AG04449 (cell line): ENCODE results near the gene STARD3.
"Not testable (repeated sequence)": the region's sequence is repeated elsewhere in the genome, so short reads cannot be mapped to it uniquely, and the experiment has no call there.

ENCODE experiments used
- CTCF ChIA-PET: fragments of 350-600 bp; formaldehyde crosslinking; extraction: SDS; loops from one replicate; lab custom pipeline; 2021; ENCODE audit warnings: antibody characterized with exemption; lab: Yijun Ruan, JAX
- POLR2A ChIA-PET: fragments of 400-600, 350-600 bp; formaldehyde crosslinking; extraction: SDS; loops from one replicate; lab custom pipeline; 2020; ENCODE audit warnings: antibody characterized with exemption, inconsistent platforms; lab: Yijun Ruan, JAX
- DNase-seq: peaks from one replicate; pipeline ENCODE4 v3.0.0-alpha.2; 2010; ENCODE audit warnings: low read depth, low spot score
- H3K4me3 ChIP-seq: 2 replicates; pipeline ENCODE4 v1.5.1; 2011; ENCODE audit warnings: low read depth, mild to moderate bottlenecking, control low read depth, low read length
- CTCF ChIP-seq: IDR thresholded peaks from one replicate; pipeline ENCODE4 v1.5.1; 2011; ENCODE audit warnings: mild to moderate bottlenecking, moderate library complexity, low read length, control low read depth, inconsistent platforms; ENCODE audit not compliant: insufficient read depth; ENCODE audit errors: missing control alignments

STARD3 gene

GRCh38 chr17:39636927-39637736, at the start of gene STARD3:
TSS of gene STARD3 (plus strand) at chr17:39637144. CDS start at chr17:39653532, 16,388 bp downstream.
- POLR2A ChIA-PET = interaction anchor here (0.7 kb wide), 1 partner anchor 63 kb away, joined by 4 read pairs; the partner anchor contains the start of gene ERBB2

GRCh38 chr17:39590180-39590579, 46.8 kb upstream of the STARD3 start:
- H3K4me3 ChIP-seq, DNase-seq, CTCF ChIA-PET, POLR2A ChIA-PET: not testable (repeated sequence)

More at GRCh38 chr17:39636927-39637736, at the start of gene STARD3:
- TF ChIP-seq CTCF = peak; percentile 29
- peak; percentile 33 for DNase-seq
- H3K4me3 ChIP-seq = peak within 1 kb of the TSS; percentile 93
- CTCF ChIA-PET = interaction anchor here (0.9 to 28.8 kb wide), 9 partner anchors 11 to 93 kb away, joined by 3 to 822 read pairs (median 3); partner anchors contain the start of genes MIEN1 and PPP1R1B

- ChIA-PET POLR2A (no interaction called here), CTCF (no interaction called here)
- DNase-seq = no peak
- H3K4me3 ChIP-seq = no peak overlapping the region
- TF ChIP-seq CTCF = no peak
These were observed 44.7 kb upstream of the STARD3 start for GRCh38 chr17:39591958-39592954.

- TF ChIP-seq CTCF = no peak
- POLR2A ChIA-PET = no interaction called here
- DNase-seq = no peak
- no peak overlapping the region for H3K4me3 ChIP-seq
- CTCF ChIA-PET = interaction anchor here (2.0 kb wide), 1 partner anchor 29 kb away, joined by 10 read pairs; no protein-coding TSS in a partner anchor
These were observed 43.6 kb upstream of the STARD3 start for GRCh38 chr17:39593371-39593770.

- ChIA-PET POLR2A (no interaction called here), CTCF (interaction anchor here (1.1 to 1.3 kb wide), 2 partner anchors 19 to 26 kb away, joined by 3 read pairs; no protein-coding TSS in a partner anchor)
- TF ChIP-seq CTCF = no peak
- H3K4me3 ChIP-seq = no peak overlapping the region
- DNase-seq = no peak
These were observed 41.6 kb upstream of the STARD3 start for GRCh38 chr17:39595294-39595693.

GRCh38 chr17:39595928-39596510, 40.9 kb upstream of the STARD3 start:
- no peak for TF ChIP-seq CTCF
- H3K4me3 ChIP-seq = no peak overlapping the region
- CTCF ChIA-PET = interaction anchor here (1.1 to 1.3 kb wide), 2 partner anchors 20 to 25 kb away, joined by 3 read pairs; no protein-coding TSS in a partner anchor
- no peak for DNase-seq
- POLR2A ChIA-PET = no interaction called here
